HL-60/S4 treated with phorbol 12-myristate 13-acetate at 8.2 ng/mL for 4 days and 3 days (cell line): ENCODE results near the gene MSH5.
"Not testable (repeated sequence)": the region's sequence is repeated elsewhere in the genome, so short reads cannot be mapped to it uniquely, and the experiment has no call there.

ENCODE experiments used
- in situ Hi-C: fragments of 300-500 bp; cut with MboI; formaldehyde crosslinking; loops from 2 replicates; pipeline ENCODE4 v1.15.0; 2022; ENCODE audit warnings: low sequenced_read_pairs

The MSH5 gene

GRCh38 chr6:31776485-31776988 is 36.7 kb downstream of the MSH5 start:
- in situ Hi-C loops = no loop called here

GRCh38 chr6:31776989-31777666 is 37.3 kb downstream of the MSH5 start, which contains the start of gene VWA7:
Gene VWA7 (minus strand): TSS chr6:31777328. CDS start chr6:31776779, 549 bp downstream.
- in situ Hi-C loops = no loop called here

- in situ Hi-C loops = no loop called here
These were observed 37.9 kb downstream of the MSH5 start for GRCh38 chr6:31777667-31778050.

GRCh38 chr6:31778193-31778592 is 38.4 kb downstream of the MSH5 start:
- in situ Hi-C loops = no loop called here

GRCh38 chr6:31778999-31779885 is 39.4 kb downstream of the MSH5 start:
- in situ Hi-C loops = no loop called here

GRCh38 chr6:31779908-31780307 is 40.1 kb downstream of the MSH5 start:
- in situ Hi-C loops = no loop called here

- in situ Hi-C loops = no loop called here
These were observed 40.9 kb downstream of the MSH5 start for GRCh38 chr6:31780507-31781243.

- in situ Hi-C loops = no loop called here
These were observed 41.7 kb downstream of the MSH5 start for GRCh38 chr6:31781244-31782125.

GRCh38 chr6:31782126-31782855 is 42.5 kb downstream of the MSH5 start:
- in situ Hi-C loops = no loop called here

GRCh38 chr6:31784098-31784925 is 44.5 kb downstream of the MSH5 start:
- in situ Hi-C loops = no loop called here

GRCh38 chr6:31785475-31785874 is 45.7 kb downstream of the MSH5 start:
- in situ Hi-C loops = no loop called here

GRCh38 chr6:31791324-31792089 is 51.7 kb downstream of the MSH5 start:
- in situ Hi-C loops = no loop called here

- in situ Hi-C loops = no loop called here
These were observed 52.2 kb downstream of the MSH5 start for GRCh38 chr6:31792090-31792374.

GRCh38 chr6:31792761-31793171 is 53.0 kb downstream of the MSH5 start:
- in situ Hi-C loops = no loop called here

GRCh38 chr6:31793927-31794245 is 54.1 kb downstream of the MSH5 start:
- in situ Hi-C loops = not testable (repeated sequence)

GRCh38 chr6:31794294-31794865 is 54.6 kb downstream of the MSH5 start:
- in situ Hi-C loops = no loop called here

- in situ Hi-C loops = no loop called here
These were observed 55.2 kb downstream of the MSH5 start for GRCh38 chr6:31794866-31795615.
